ENCODE data around the gene FAM114A1. TPM values are rescaled to one million over a fixed set of nuclear protein-coding genes. Genes with fewer than 3 reads are reported as not detected.

Gene FAM114A1
- total RNA-seq: under 1 TPM; 0.24 to 0.81 TPM

DNA sequence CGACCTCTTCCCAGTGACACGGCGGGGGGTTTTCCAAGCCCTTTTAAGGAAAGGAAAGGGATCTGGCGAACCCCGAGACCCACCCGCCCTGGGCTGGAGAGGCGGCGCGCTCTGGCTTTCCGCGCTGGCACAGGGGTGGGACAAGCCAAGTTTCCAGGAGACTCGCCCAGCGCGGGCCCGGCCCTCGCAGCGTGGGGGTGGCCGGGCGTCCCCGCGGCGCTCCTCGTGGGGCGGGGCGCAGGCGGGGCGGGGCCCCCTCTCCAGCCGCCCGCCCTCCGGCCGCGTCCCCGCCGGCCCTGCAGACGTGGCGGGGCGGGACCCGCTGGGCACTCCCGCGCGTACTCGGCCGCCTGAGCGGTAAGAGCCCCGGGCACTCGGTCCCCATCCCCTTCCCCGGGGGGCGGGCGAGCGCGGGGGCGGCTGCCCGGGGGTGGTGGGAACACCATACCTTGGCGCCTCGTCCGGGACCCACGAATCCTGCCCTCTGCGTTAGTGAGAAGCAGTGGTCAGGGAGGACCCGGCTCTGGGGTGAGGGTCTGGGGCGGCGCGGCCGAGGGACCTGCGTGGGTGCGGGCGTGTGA lies at the start of gene FAM114A1:
Gene FAM114A1 (plus strand): TSS at position 329 of the 581 bp plus-strand sequence. CDS start 10,273 bp downstream, outside the sequence.
- Mint-ChIP-seq H3K36me3 (ENCODE audit: low read depth) (no peaks in the 10 kb centered on the region), H3K27me3 (ENCODE audit: low read depth) (peaks cover 15% of the 10 kb centered on the region), H3K27ac (no peak within 1 kb of the TSS), H3K4me1 (ENCODE audit: low read depth) (peaks cover 8% of the 10 kb centered on the region), H3K9me3 (no peaks in the 10 kb centered on the region), H3K4me3 (peak within 1 kb of the TSS; percentile 67)
- intact Hi-C loops (cut with micrococcal nuclease): no loop called here
- CTCF ChIA-PET: interaction anchor here (0.6 kb wide), 1 partner anchor 543 kb away, joined by 3 read pairs; no protein-coding TSS in a partner anchor
- no peak for DNase-seq

DNA sequence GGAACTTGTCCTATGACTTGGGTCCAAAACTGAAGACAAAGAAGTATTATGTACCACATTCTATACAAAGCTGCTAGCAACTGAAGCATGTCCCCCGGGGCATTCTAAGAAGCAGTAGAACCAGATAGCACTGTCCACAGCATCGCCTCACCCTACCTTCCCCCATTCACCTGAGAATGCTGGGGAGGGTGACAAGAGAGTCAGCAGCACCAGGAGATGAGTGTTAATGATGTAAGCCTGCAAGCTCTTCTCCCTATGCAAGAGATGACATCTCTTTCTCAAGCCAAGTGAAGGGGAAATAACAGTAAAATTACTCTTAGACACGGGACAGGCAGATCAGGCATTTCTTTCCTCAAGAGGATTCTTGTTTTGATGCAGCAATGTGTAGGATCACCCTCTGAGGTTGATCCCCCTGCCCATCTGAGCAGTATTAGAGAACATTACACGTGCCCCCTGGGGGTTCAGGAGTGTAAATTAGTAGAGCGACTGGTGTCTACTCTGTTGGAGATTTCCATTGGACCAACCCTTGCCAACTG lies 49.1 kb upstream of the FAM114A1 start:
- peaks cover 25% of the 10 kb centered on the region for H3K4me1 Mint-ChIP-seq (ENCODE audit: low read depth)
- CTCF ChIA-PET: interaction anchor here (0.7 to 1.1 kb wide), 2 partner anchors 59 to 60 kb away, joined by 3 to 7 read pairs; no protein-coding TSS in a partner anchor
- no peaks in the 10 kb centered on the region for H3K27me3 Mint-ChIP-seq (ENCODE audit: low read depth)
- intact Hi-C loops (cut with micrococcal nuclease): loop anchor here (5.0 kb wide), 1 partner anchor 214 kb away; the partner anchor contains the start of gene TMEM156
- peaks cover 4% of the 10 kb centered on the region for H3K36me3 Mint-ChIP-seq (ENCODE audit: low read depth)
- no peak overlapping the region for H3K27ac Mint-ChIP-seq
- peaks cover 10% of the 10 kb centered on the region for H3K9me3 Mint-ChIP-seq
- peak; percentile 18 for DNase-seq
- H3K4me3 Mint-ChIP-seq: no peak overlapping the region

DNA sequence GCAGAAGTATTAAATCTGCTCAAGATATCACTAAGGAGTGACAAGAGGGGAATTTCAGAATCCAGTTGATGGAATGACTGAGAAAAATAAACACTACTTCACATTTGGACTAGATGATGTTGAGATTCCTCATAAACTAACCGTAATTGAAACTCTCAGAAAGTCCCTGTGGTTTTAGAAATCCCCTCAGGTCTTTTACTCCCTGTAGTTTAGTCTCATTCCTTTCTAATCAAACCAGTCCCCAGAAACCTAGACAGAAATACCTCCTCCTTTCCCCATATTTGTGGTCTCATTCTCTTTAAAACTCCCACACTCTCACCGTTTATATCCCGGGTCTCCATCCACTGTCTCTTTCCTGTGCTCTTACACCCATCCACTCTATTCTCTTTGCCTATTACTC lies 48.0 kb upstream of the FAM114A1 start:
- Mint-ChIP-seq H3K27ac (peak overlapping the region; percentile 62), H3K9me3 (peaks cover 6% of the 10 kb centered on the region), H3K4me1 (ENCODE audit: low read depth) (peaks cover 25% of the 10 kb centered on the region), H3K4me3 (no peak overlapping the region), H3K36me3 (ENCODE audit: low read depth) (peaks cover 4% of the 10 kb centered on the region), H3K27me3 (ENCODE audit: low read depth) (no peaks in the 10 kb centered on the region)
- CTCF ChIA-PET: interaction anchor here (0.6 to 2.1 kb wide), 3 partner anchors 37 to 463 kb away, joined by 3 to 7 read pairs (median 5); partner anchors contain the start of gene TLR10
- DNase-seq: no peak
- intact Hi-C loops (cut with micrococcal nuclease): loop anchor here (1.0 to 5.0 kb wide), 5 partner anchors 15 to 688 kb away; partner anchors contain the start of genes TLR1, TLR6 and TMEM156

DNA sequence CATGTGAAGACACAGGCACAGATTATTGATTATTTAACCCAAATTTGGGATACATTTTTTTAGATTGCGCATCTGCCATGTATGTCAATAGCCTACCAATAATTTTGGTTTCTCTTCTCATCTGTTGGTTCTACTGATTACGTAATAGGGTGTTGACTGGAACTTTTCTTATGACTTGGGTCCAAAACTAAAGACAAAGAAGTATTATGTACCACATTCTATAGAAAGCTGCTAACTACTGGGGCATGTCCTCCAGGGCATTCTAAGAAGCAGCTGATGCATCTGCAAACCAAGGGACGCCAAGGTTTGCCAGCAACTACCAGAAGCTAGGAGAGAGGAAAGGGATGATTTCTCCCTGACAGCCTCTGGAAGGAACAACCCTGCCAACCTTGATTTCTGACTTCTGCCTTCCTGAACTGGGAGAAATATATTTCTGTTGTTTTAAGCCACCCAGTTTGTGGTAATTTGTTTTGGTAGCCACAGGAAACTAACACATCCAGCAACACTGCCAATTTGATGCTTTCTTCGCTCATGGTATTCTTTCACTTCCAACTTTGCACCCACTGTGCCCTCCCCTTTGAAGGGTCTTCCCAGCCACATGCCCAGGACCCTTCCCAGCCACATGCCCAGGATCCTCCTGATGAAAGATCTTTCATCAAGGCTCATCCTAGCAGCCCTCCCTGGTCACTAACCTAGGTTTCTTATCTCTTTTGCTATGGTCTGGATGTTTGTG lies 47.1 kb upstream of the FAM114A1 start:
- intact Hi-C loops (cut with micrococcal nuclease): no loop called here
- peaks cover 4% of the 10 kb centered on the region for H3K9me3 Mint-ChIP-seq
- H3K27ac Mint-ChIP-seq: no peak overlapping the region
- CTCF ChIA-PET: interaction anchor here (0.6 to 2.1 kb wide), 3 partner anchors 38 to 464 kb away, joined by 3 to 5 read pairs (median 3); partner anchors contain the start of gene TLR10
- H3K4me3 Mint-ChIP-seq: no peak overlapping the region
- H3K27me3 Mint-ChIP-seq (ENCODE audit: low read depth): no peaks in the 10 kb centered on the region
- H3K4me1 Mint-ChIP-seq (ENCODE audit: low read depth): peaks cover 25% of the 10 kb centered on the region
- H3K36me3 Mint-ChIP-seq (ENCODE audit: low read depth): peaks cover 4% of the 10 kb centered on the region
- DNase-seq: no peak

DNA sequence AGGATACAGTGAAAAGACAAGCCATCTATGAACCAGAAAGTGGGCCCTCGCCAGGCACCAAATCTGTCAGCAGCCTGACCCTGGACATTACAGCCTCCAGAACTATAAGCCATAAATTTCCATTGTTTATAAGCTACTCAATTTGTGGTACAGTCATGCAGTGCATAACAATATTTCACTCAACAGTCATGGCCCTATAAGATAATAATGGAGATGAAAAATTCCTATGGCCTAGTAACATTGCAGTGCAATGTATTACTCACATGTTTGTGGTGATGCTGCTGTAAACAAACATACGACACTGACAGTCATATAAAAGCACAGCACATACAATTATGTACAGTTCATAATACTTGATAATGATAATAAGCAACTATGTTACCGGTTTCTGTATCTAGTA lies 45.9 kb upstream of the FAM114A1 start:
- no peak for DNase-seq
- CTCF ChIA-PET: interaction anchor here (0.6 to 1.4 kb wide), 6 partner anchors 18 to 500 kb away, joined by 3 to 8 read pairs (median 4); partner anchors contain the start of gene TLR10
- intact Hi-C loops (cut with micrococcal nuclease): no loop called here
- peaks cover 4% of the 10 kb centered on the region for H3K36me3 Mint-ChIP-seq (ENCODE audit: low read depth)
- no peak overlapping the region for H3K4me3 Mint-ChIP-seq
- peaks cover 25% of the 10 kb centered on the region for H3K4me1 Mint-ChIP-seq (ENCODE audit: low read depth)
- H3K27me3 Mint-ChIP-seq (ENCODE audit: low read depth): no peaks in the 10 kb centered on the region
- peaks cover 4% of the 10 kb centered on the region for H3K9me3 Mint-ChIP-seq
- H3K27ac Mint-ChIP-seq: no peak overlapping the region

DNA sequence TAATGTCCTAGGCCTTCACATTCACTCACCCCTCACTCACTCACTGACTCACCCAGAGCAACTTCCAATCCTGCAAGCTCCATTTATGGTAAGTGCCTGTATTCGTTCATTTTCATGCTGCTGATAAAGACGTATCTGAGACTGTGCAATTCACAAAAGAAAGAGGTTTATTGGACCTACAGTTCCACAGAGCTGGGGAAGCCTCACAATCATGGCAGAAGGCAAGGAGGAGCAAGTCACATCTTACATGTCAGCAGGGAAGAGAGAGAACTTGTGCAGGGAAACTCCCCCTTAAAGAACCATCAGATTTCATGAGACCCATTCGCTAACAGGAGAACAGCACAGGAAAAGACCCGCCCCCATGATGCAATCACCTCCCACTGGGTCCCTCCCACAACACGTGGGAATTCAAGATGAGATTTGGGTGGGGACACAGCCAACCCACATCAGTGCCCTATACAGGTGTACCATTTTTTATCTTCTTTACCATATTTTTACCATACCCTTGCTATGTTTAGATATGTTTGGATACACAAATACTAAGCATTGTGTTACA lies 44.8 kb upstream of the FAM114A1 start:
- intact Hi-C loops (cut with micrococcal nuclease): no loop called here
- DNase-seq: no peak
- Mint-ChIP-seq H3K9me3 (peaks cover 4% of the 10 kb centered on the region), H3K36me3 (ENCODE audit: low read depth) (peaks cover 4% of the 10 kb centered on the region), H3K27ac (no peak overlapping the region), H3K4me1 (ENCODE audit: low read depth) (peaks cover 25% of the 10 kb centered on the region), H3K27me3 (ENCODE audit: low read depth) (no peaks in the 10 kb centered on the region), H3K4me3 (no peak overlapping the region)
- CTCF ChIA-PET: interaction anchor here (0.9 to 1.4 kb wide), 3 partner anchors 19 to 41 kb away, joined by 3 to 8 read pairs (median 4); partner anchors contain the start of gene TLR10

DNA sequence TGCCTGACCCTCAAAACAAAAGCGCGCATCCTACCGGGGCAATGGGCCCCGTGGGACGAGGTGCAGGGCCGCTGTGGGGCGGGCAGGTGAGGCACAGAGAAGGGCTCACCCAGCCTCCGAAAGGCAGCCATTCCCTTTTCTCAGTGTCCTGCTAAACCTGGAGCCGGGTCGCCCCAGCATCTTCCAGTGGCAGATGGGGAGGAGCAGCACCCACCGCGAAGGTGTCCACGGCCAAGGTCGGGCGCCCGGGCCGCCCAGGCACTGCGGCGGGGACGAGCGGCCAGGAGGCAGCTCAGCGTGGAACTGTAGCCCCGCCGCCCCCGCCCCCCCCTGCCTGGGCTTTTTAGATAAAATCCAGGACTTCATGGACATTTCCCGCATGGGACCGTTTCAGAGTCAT lies 43.8 kb upstream of the FAM114A1 start:
- CTCF ChIA-PET: no interaction called here
- Mint-ChIP-seq H3K4me1 (ENCODE audit: low read depth) (peaks cover 20% of the 10 kb centered on the region), H3K27ac (no peak overlapping the region), H3K9me3 (peaks cover 4% of the 10 kb centered on the region), H3K4me3 (no peak overlapping the region), H3K36me3 (ENCODE audit: low read depth) (peaks cover 4% of the 10 kb centered on the region), H3K27me3 (ENCODE audit: low read depth) (no peaks in the 10 kb centered on the region)
- intact Hi-C loops (cut with micrococcal nuclease): no loop called here
- DNase-seq: no peak

DNA sequence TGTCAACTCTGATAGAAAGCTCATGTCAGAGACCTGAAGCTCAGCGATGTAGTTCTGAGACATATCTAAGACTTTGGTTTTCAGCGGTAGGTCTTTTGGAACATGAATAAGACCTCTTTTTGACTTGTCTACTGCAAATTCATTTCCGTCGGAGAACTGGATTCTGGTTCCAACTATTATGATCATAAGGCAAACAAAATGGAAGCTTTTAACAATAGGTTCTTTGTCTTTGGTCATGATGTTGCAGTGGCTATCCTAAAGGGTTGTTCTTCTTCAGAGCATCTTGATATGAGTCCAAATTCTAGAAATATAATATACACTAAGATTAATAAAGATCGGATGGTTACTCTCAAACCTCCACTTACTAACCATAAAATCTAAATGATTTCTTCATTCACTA lies 38.4 kb upstream of the FAM114A1 start:
- Mint-ChIP-seq H3K4me3 (no peak overlapping the region), H3K27ac (no peak overlapping the region), H3K27me3 (ENCODE audit: low read depth) (no peaks in the 10 kb centered on the region), H3K4me1 (ENCODE audit: low read depth) (no peaks in the 10 kb centered on the region), H3K36me3 (ENCODE audit: low read depth) (no peaks in the 10 kb centered on the region), H3K9me3 (no peaks in the 10 kb centered on the region)
- CTCF ChIA-PET: interaction anchor here (1.0 to 2.2 kb wide), 2 partner anchors 32 to 47 kb away, joined by 3 to 9 read pairs; partner anchors contain the start of gene TLR10
- intact Hi-C loops (cut with micrococcal nuclease): no loop called here
- DNase-seq: no peak

DNA sequence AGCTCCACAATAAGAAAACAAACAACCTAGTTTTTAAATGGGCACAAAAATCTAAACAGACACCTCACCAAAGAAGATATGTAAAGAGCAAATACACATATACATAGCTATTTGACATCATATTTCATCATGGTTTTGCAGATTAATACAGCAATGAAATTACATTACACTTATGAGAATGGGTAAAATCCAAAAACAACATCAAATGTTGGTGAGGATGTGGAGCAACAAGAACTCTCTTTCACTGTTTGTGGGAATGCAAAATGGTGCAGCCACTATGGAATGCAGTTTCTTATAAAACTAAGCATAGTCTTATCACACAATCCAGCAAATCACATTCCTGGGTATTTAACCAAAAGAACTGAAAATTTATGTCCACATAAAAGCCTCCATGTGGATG lies 36.0 kb upstream of the FAM114A1 start:
- CTCF ChIA-PET: interaction anchor here (0.8 to 1.3 kb wide), 2 partner anchors 26 to 29 kb away, joined by 3 to 5 read pairs; no protein-coding TSS in a partner anchor
- no peak for DNase-seq
- peaks cover 9% of the 10 kb centered on the region for H3K9me3 Mint-ChIP-seq

DNA sequence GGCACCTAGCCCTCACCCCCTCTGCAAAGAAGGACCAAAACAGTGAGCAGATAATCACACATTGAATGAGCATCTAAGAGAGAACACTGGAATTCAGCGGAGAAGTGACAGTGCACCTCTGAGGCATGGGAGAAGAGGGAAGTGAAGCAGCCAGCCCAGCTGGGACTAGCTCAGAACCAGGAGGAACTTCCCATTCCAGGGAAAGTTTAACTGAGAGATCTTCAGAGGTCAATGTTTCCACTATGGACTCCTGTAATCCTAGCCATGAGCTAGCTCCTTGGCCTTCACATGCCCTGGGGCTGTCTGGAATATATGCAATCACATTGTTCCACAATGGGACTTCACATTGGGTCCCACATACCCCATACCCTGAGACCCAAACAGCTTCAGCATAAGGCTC lies 35.4 kb upstream of the FAM114A1 start:
- Mint-ChIP-seq H3K27me3 (ENCODE audit: low read depth) (no peaks in the 10 kb centered on the region), H3K9me3 (peaks cover 11% of the 10 kb centered on the region), H3K4me3 (no peak overlapping the region), H3K27ac (no peak overlapping the region), H3K36me3 (ENCODE audit: low read depth) (no peaks in the 10 kb centered on the region), H3K4me1 (ENCODE audit: low read depth) (peaks cover 5% of the 10 kb centered on the region)
- DNase-seq: no peak
- CTCF ChIA-PET: interaction anchor here (0.8 to 1.3 kb wide), 2 partner anchors 27 to 29 kb away, joined by 3 to 5 read pairs; no protein-coding TSS in a partner anchor
- intact Hi-C loops (cut with micrococcal nuclease): no loop called here

More for the DNA sequence above, 36.0 kb upstream of the FAM114A1 start:
- intact Hi-C loops (cut with micrococcal nuclease): no loop called here
- H3K27me3 Mint-ChIP-seq (ENCODE audit: low read depth): no peaks in the 10 kb centered on the region
- H3K36me3 Mint-ChIP-seq (ENCODE audit: low read depth): no peaks in the 10 kb centered on the region
- no peak overlapping the region for H3K27ac Mint-ChIP-seq
- H3K4me1 Mint-ChIP-seq (ENCODE audit: low read depth): no peaks in the 10 kb centered on the region
- H3K4me3 Mint-ChIP-seq: no peak overlapping the region

DNA sequence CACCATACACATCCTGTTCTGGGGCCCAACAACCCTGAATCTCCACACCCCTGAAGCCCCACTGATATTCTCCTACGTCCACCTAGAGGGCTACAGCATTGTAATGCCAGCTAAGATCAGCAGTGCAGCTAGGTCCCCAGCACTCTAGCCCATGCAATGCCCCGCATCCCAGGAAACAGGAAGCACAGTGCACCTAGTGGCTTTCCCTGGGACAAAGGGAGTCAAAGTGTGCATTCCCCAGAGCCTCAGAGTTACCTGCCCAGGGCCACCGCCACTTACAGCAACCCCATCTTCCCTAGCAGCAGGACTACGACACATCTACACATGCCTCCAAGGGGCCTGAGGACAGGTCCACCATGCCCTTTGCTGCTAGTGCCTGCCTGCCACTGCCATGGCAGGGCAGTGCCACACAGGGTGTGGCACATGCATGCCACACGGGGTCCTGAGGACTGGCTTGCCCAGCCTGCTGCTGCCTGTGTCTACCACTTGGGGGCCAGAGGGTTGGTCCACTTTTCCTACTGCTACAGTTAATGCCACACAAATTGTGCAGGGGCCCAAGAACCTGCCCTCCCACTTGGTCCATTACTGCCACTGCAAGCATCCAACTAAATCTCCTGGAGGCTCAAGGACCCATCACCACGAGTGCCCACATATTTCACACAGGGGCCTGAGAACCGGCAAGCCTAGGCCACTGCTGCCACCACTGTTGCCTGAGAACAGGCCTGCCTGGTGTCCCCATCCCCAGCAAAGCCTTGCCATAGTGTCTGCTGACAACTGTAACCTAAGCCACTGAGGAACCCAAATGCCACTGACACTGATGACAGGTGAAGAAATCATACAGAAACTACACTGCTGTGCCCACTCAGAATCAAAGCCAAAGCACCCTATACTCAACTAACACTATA lies 34.7 kb upstream of the FAM114A1 start:
- intact Hi-C loops (cut with micrococcal nuclease): no loop called here
- CTCF ChIA-PET: interaction anchor here (1.3 kb wide), 1 partner anchor 28 kb away, joined by 5 read pairs; no protein-coding TSS in a partner anchor
- no peak overlapping the region for H3K27ac Mint-ChIP-seq
- no peak for DNase-seq
- no peak overlapping the region for H3K4me3 Mint-ChIP-seq
- peaks cover 12% of the 10 kb centered on the region for H3K4me1 Mint-ChIP-seq (ENCODE audit: low read depth)
- no peaks in the 10 kb centered on the region for H3K36me3 Mint-ChIP-seq (ENCODE audit: low read depth)
- H3K9me3 Mint-ChIP-seq: peaks cover 11% of the 10 kb centered on the region
- no peaks in the 10 kb centered on the region for H3K27me3 Mint-ChIP-seq (ENCODE audit: low read depth)
